ENCODE data around the gene COG2.

COG2 gene

GRCh38 chr1:230627767-230628166 lies 14.5 kb upstream of the COG2 start:
- Histone ChIP-seq H3K4me2 (ENCODE audit: insufficient read depth, low read length, poor library complexity, severe bottlenecking) (no peak overlapping the region), H2AFZ (ENCODE audit: low read length) (peak overlapping the region; percentile 68), H3K4me3 (ENCODE audit: low read length in 2 of 2) (no peak overlapping the region), H3K18ac (ENCODE audit: low read length) (no peak overlapping the region), H2AK5ac (ENCODE audit: low read depth, low read length) (no peak overlapping the region), H2BK15ac (ENCODE audit: low read length) (no peak overlapping the region), H2BK5ac (ENCODE audit: low read length) (no peak overlapping the region), H3K9me3 (replicated peaks in 1 of 2; ENCODE audit: control insufficient read depth in 2 of 2, insufficient read depth in 1 of 2, low read depth in 1 of 2, low read length in 2 of 2) (no peaks in the 10 kb centered on the region), H3K14ac (ENCODE audit: low read length) (no peak overlapping the region), H3K4me1 (ENCODE audit: control insufficient read depth in 2 of 2, insufficient read depth in 1 of 2, low read depth in 1 of 2, low read length in 2 of 2) (peaks cover 4 to 6% of the 10 kb centered on the region in 2 donors), H3K23ac (ENCODE audit: low read depth, low read length, poor library complexity) (no peak overlapping the region), H3K27me3 (ENCODE audit: control insufficient read depth in 3 of 3, insufficient read depth in 3 of 3, low read depth in 1 of 3, low read length in 3 of 3) (peaks cover 0 to 4% (median 0%) of the 10 kb centered on the region in 3 experiments), H3K9ac (ENCODE audit: low read depth, low read length, poor library complexity) (no peak overlapping the region), H2BK120ac (ENCODE audit: low read depth, low read length) (no peak overlapping the region), H3K36me3 (replicated peaks in 1 of 2; ENCODE audit: control insufficient read depth in 2 of 2, insufficient read depth in 2 of 2, low read length in 2 of 2) (no peaks in the 10 kb centered on the region), H3K4ac (ENCODE audit: low read length) (no peak overlapping the region), H3K27ac (replicated peaks; ENCODE audit: low read length) (no peak overlapping the region), H3K79me1 (ENCODE audit: low read depth, low read length) (no peaks in the 10 kb centered on the region), H4K91ac (ENCODE audit: low read depth, low read length, poor library complexity) (no peak overlapping the region), H4K8ac (ENCODE audit: low read depth, low read length) (no peak overlapping the region), H2BK12ac (ENCODE audit: low read length) (no peak overlapping the region)
- no peak for DNase-seq (ENCODE audit: low spot score)
- WGBS, 2 donors (ENCODE audit: extremely low coverage in 2 of 2, insufficient read length in 2 of 2, insufficient replicate concordance in 1 of 2): no CpG with 5 or more reads among the region's 2 CpGs

- H2AK5ac ChIP-seq (ENCODE audit: low read depth, low read length): no peak overlapping the region
- no peak overlapping the region for H3K14ac ChIP-seq (ENCODE audit: low read length)
- no peak overlapping the region for H3K27ac ChIP-seq (replicated peaks; ENCODE audit: low read length)
- no peak overlapping the region for H3K23ac ChIP-seq (ENCODE audit: low read depth, low read length, poor library complexity)
- no peak overlapping the region for H4K8ac ChIP-seq (ENCODE audit: low read depth, low read length)
- H2AFZ ChIP-seq (ENCODE audit: low read length): no peak overlapping the region
- no peak overlapping the region for H3K9ac ChIP-seq (ENCODE audit: low read depth, low read length, poor library complexity)
- H3K36me3 ChIP-seq (replicated peaks in 1 of 2; ENCODE audit: control insufficient read depth in 2 of 2, insufficient read depth in 2 of 2, low read length in 2 of 2): no peaks in the 10 kb centered on the region
- no peak overlapping the region for H2BK12ac ChIP-seq (ENCODE audit: low read length)
- H4K91ac ChIP-seq (ENCODE audit: low read depth, low read length, poor library complexity): no peak overlapping the region
- H3K18ac ChIP-seq (ENCODE audit: low read length): no peak overlapping the region
- no peak overlapping the region for H2BK120ac ChIP-seq (ENCODE audit: low read depth, low read length)
- H3K79me1 ChIP-seq (ENCODE audit: low read depth, low read length): no peaks in the 10 kb centered on the region
- peaks cover 4 to 6% of the 10 kb centered on the region in 2 donors for H3K4me1 ChIP-seq (ENCODE audit: control insufficient read depth in 2 of 2, insufficient read depth in 1 of 2, low read depth in 1 of 2, low read length in 2 of 2)
- no peak overlapping the region for H3K4ac ChIP-seq (ENCODE audit: low read length)
- H3K4me3 ChIP-seq (ENCODE audit: low read length in 2 of 2): no peak overlapping the region
- peaks cover 0 to 4% (median 0%) of the 10 kb centered on the region in 3 experiments for H3K27me3 ChIP-seq (ENCODE audit: control insufficient read depth in 3 of 3, insufficient read depth in 3 of 3, low read depth in 1 of 3, low read length in 3 of 3)
- no peak overlapping the region for H2BK5ac ChIP-seq (ENCODE audit: low read length)
- no peak overlapping the region for H2BK15ac ChIP-seq (ENCODE audit: low read length)
- DNase-seq (ENCODE audit: low spot score): no peak
- H3K4me2 ChIP-seq (ENCODE audit: insufficient read depth, low read length, poor library complexity, severe bottlenecking): no peak overlapping the region
- no peaks in the 10 kb centered on the region for H3K9me3 ChIP-seq (replicated peaks in 1 of 2; ENCODE audit: control insufficient read depth in 2 of 2, insufficient read depth in 1 of 2, low read depth in 1 of 2, low read length in 2 of 2)
Observed at GRCh38 chr1:230629511-230629910, 12.8 kb upstream of the COG2 start.

GRCh38 chr1:230631477-230631876 lies 10.8 kb upstream of the COG2 start:
- Histone ChIP-seq H3K36me3 (replicated peaks in 1 of 2; ENCODE audit: control insufficient read depth in 2 of 2, insufficient read depth in 2 of 2, low read length in 2 of 2) (no peaks in the 10 kb centered on the region), H2BK120ac (ENCODE audit: low read depth, low read length) (no peak overlapping the region), H3K9me3 (replicated peaks in 1 of 2; ENCODE audit: control insufficient read depth in 2 of 2, insufficient read depth in 1 of 2, low read depth in 1 of 2, low read length in 2 of 2) (no peaks in the 10 kb centered on the region), H3K4me2 (ENCODE audit: insufficient read depth, low read length, poor library complexity, severe bottlenecking) (no peak overlapping the region), H3K27me3 (ENCODE audit: control insufficient read depth in 3 of 3, insufficient read depth in 3 of 3, low read depth in 1 of 3, low read length in 3 of 3) (peaks cover 0 to 2% (median 0%) of the 10 kb centered on the region in 3 experiments), H2BK5ac (ENCODE audit: low read length) (no peak overlapping the region), H3K4me1 (ENCODE audit: control insufficient read depth in 2 of 2, insufficient read depth in 1 of 2, low read depth in 1 of 2, low read length in 2 of 2) (peaks cover 4 to 6% of the 10 kb centered on the region in 2 donors), H3K27ac (replicated peaks; ENCODE audit: low read length) (no peak overlapping the region), H2AK5ac (ENCODE audit: low read depth, low read length) (no peak overlapping the region), H2BK12ac (ENCODE audit: low read length) (no peak overlapping the region), H3K79me1 (ENCODE audit: low read depth, low read length) (no peaks in the 10 kb centered on the region), H3K14ac (ENCODE audit: low read length) (no peak overlapping the region), H3K23ac (ENCODE audit: low read depth, low read length, poor library complexity) (no peak overlapping the region), H3K4me3 (ENCODE audit: low read length in 2 of 2) (no peak overlapping the region), H3K9ac (ENCODE audit: low read depth, low read length, poor library complexity) (no peak overlapping the region), H4K8ac (ENCODE audit: low read depth, low read length) (no peak overlapping the region), H2AFZ (ENCODE audit: low read length) (peak overlapping the region; percentile 71), H4K91ac (ENCODE audit: low read depth, low read length, poor library complexity) (no peak overlapping the region), H3K18ac (ENCODE audit: low read length) (no peak overlapping the region), H2BK15ac (ENCODE audit: low read length) (no peak overlapping the region), H3K4ac (ENCODE audit: low read length) (no peak overlapping the region)
- DNase-seq (ENCODE audit: low spot score): no peak
- no CpG with 5 or more reads among the region's 1 CpG for WGBS, 2 donors (ENCODE audit: extremely low coverage in 2 of 2, insufficient read length in 2 of 2, insufficient replicate concordance in 1 of 2)

DNA sequence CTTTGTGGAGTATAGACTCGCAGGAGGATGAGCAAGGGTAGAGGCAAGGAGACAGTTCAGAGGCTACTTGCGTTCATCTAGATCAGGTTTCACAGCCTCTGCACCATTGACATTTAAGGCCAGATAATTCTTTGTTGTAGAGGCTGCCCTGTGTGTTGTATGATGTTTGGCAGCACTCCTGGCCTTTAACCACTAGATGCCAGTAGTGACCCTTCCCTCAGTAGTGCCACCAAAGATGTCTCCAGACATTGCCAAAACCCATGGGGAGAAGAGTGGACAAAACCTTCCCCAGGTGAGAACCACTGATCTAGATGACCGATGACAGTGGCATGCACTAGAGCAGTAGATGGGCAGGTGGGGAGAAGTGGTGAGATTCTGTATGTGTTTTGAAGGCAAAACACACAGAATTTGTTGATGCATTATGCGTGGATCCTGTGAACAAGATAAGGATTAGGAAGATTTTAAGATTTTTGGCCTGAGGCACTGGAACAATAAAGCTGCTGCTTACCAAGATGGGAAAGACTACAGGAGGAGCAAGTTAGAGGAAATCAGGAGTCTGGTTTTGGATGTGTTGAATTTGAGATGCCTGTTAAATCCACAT lies 9.9 kb upstream of the COG2 start:
- H2AFZ ChIP-seq (ENCODE audit: low read length): peak overlapping the region; percentile 71

More for the DNA sequence above, 9.9 kb upstream of the COG2 start:
- Histone ChIP-seq H3K27me3 (ENCODE audit: control insufficient read depth in 3 of 3, insufficient read depth in 3 of 3, low read depth in 1 of 3, low read length in 3 of 3) (peaks cover 0 to 6% (median 0%) of the 10 kb centered on the region in 3 experiments), H3K18ac (ENCODE audit: low read length) (no peak overlapping the region), H3K79me1 (ENCODE audit: low read depth, low read length) (no peaks in the 10 kb centered on the region), H3K4me2 (ENCODE audit: insufficient read depth, low read length, poor library complexity, severe bottlenecking) (no peak overlapping the region), H2BK12ac (ENCODE audit: low read length) (no peak overlapping the region), H4K91ac (ENCODE audit: low read depth, low read length, poor library complexity) (no peak overlapping the region), H3K23ac (ENCODE audit: low read depth, low read length, poor library complexity) (no peak overlapping the region), H4K8ac (ENCODE audit: low read depth, low read length) (no peak overlapping the region), H3K27ac (replicated peaks; ENCODE audit: low read length) (no peak overlapping the region), H3K9ac (ENCODE audit: low read depth, low read length, poor library complexity) (no peak overlapping the region), H2BK15ac (ENCODE audit: low read length) (no peak overlapping the region), H2BK5ac (ENCODE audit: low read length) (no peak overlapping the region), H3K4me3 (ENCODE audit: low read length in 2 of 2) (no peak overlapping the region), H3K4me1 (ENCODE audit: control insufficient read depth in 2 of 2, insufficient read depth in 1 of 2, low read depth in 1 of 2, low read length in 2 of 2) (peaks cover 4 to 6% of the 10 kb centered on the region in 2 donors), H3K14ac (ENCODE audit: low read length) (no peak overlapping the region), H2AK5ac (ENCODE audit: low read depth, low read length) (no peak overlapping the region), H2BK120ac (ENCODE audit: low read depth, low read length) (no peak overlapping the region), H3K36me3 (replicated peaks in 1 of 2; ENCODE audit: control insufficient read depth in 2 of 2, insufficient read depth in 2 of 2, low read length in 2 of 2) (no peaks in the 10 kb centered on the region), H3K9me3 (replicated peaks in 1 of 2; ENCODE audit: control insufficient read depth in 2 of 2, insufficient read depth in 1 of 2, low read depth in 1 of 2, low read length in 2 of 2) (no peaks in the 10 kb centered on the region), H3K4ac (ENCODE audit: low read length) (no peak overlapping the region)
- DNase-seq (ENCODE audit: low spot score): peak; percentile 12
- WGBS, 2 donors (ENCODE audit: extremely low coverage in 2 of 2, insufficient read length in 2 of 2, insufficient replicate concordance in 1 of 2): no CpG with 5 or more reads among the region's 4 CpGs

Data from neuronal stem cell (in vitro differentiated cells).